NOMO-1 (cell line): Measurements from ENCODE around the gene RASIP1.
"Not testable (repeated sequence)": the region's sequence is repeated elsewhere in the genome, so short reads cannot be mapped to it uniquely, and the experiment has no call there.

Source experiments
- DNase-seq, 2 experiments: peaks; one replicate each; lab custom pipeline; 2025; ENCODE audit not compliant: unreplicated experiment in 2 of 2; lab: John Stamatoyannopoulos, UW

The RASIP1 gene

DNA sequence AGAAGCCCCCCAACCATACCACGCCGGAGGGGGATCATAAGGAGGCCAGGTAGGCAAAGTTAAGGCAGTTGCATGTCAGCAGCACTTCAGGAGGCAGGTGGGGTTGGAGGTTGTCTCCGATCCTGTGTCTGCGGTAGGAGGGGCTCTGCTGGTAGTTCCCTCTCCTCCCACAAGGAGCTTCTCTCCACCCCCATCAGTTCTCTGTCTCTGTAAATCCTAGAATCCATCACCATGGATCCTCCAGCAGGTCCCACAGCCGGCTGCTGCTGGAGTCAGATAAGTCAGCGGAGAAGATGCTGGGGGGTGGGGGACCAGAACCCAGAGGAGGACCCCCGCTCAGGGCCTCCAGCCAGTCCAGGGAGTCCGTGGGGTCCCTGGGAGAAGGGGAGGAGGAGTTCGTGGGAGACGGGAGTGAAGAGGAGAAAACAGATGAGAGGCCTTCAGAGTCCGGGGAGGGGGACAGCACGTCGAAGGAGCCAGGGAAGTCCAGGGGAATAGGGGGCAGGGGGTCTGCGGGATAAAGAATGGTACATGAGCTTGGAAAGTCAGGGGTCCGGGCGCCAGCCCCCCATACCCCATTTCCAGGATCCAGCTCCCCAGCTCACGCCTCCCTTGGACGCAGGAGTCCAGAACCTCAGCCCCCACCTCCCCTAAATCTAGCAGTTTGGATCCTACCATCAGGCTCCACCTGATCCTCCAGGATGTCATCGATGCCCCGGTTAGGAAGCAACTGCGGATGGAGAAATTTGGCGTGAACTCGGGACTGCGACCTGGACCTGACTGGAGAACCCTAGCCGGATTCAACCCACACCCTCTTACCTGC, 27.2 kb downstream of the RASIP1 start:
- peak in 1 of 2 experiments; percentile 13 for DNase-seq

- DNase-seq: no peak
These were observed 29.2 kb downstream of the RASIP1 start for GRCh38 chr19:48711106-48711662.

GRCh38 chr19:48708471-48708870, 31.9 kb downstream of the RASIP1 start:
- no peak for DNase-seq

DNA sequence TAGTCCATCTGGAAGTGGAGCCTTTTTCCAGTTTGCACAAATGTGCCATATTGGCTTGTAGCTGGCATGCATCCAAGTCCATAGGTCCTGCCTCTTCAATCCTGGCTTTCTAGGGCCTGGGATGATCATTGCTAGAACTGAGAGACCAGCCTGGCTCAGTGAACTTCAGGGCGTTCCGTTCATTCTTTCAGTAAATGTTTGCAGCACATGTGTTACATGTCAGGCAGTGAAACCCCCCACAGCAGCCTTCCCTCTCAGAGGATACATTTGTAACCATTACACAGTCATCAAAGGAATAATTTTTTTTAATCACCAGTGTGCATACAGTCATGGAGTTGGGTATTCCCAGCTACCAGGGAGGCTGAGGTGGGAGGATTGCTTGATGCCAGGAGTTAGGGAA, 35.0 kb downstream of the RASIP1 start:
- DNase-seq: no peak

DNA sequence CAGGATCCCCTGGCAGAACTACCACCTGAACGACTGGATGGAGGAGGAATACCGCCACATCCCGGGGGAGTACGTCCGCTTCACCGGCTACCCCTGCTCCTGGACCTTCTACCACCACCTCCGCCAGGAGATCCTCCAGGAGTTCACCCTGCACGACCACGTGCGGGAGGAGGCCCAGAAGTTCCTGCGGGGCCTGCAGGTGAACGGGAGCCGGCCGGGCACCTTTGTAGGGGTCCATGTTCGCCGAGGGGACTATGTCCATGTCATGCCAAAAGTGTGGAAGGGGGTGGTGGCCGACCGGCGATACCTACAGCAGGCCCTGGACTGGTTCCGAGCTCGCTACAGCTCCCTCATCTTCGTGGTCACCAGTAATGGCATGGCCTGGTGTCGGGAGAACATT, 37.1 kb downstream of the RASIP1 start:
- DNase-seq: no peak

GRCh38 chr19:48702701-48703100, 37.7 kb downstream of the RASIP1 start:
- DNase-seq: no peak

DNA sequence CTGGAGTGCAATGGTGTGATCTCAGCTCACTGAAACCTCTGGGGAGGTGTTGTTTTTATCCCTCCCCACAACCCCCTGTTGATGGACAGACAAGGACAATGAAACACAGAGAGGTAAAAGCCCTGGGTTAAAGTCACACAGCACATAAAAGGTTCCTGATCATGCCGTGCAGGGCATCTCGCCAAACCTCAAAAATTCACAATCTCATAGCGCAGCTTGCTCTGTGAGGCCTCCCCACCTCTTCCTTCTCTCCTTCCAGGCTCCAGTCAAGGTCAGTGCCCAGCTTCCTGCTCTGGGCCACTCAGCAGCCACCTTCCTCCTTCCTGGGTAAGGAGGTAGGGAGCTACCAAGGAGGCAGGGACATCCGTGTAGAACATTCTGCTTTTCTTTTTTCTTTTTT, 42.4 kb downstream of the RASIP1 start:
- no peak for DNase-seq

GRCh38 chr19:48696353-48697010, 43.9 kb downstream of the RASIP1 start:
- no peak for DNase-seq

- DNase-seq: no peak
These were observed 44.6 kb downstream of the RASIP1 start, which contains the start of gene FUT2 for GRCh38 chr19:48695743-48696352. Gene FUT2, plus strand, starts transcription at chr19:48695971. Its CDS starts 6,986 bp downstream, at chr19:48702957.

DNA sequence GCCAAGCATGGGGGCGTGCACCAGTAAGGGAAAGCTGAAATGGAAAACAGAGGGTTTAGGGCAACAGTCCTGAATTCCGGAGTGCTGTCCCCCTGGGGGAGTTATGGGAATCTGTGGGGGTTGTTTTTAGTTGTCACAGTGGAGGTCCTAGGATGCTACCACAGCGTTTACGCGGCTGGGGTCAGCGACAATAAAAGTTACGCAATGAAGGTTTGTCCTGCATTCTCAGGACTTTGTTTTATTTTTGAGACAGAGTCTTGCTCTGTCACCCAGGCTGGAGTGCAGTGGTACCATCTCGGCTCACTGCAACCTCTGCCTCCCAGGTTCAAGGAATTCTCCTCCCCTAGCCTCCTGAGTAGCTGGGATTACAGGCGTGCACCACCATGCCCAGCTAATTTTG, 46.8 kb downstream of the RASIP1 start:
- DNase-seq: not testable (repeated sequence)

GRCh38 chr19:48689449-48689848, 51.0 kb downstream of the RASIP1 start:
- no peak for DNase-seq

GRCh38 chr19:48687776-48688175, 52.6 kb downstream of the RASIP1 start:
- DNase-seq: no peak

- DNase-seq: not testable (repeated sequence)
These were observed 53.8 kb downstream of the RASIP1 start for GRCh38 chr19:48686637-48687036.

GRCh38 chr19:48686088-48686487, 54.3 kb downstream of the RASIP1 start:
- no peak for DNase-seq

DNA sequence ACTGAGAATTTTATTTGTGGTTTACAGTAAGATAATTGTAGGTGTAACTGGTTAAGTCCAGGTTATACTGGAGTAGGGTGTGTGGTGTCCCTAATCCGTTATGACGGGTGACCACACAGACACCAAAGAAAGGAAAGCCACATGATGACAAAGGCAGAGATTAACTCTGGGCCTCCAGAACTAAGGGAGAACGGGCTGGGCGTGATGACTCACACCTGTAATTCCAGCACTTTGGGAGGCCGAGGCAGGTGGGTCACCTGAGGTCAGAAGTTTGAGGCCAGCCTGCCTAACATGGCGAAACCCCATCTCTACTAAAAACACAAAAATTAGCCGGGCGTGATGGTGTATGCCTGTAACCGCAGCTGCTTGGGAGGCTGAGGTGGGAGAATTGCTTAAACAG, 54.8 kb downstream of the RASIP1 start:
- DNase-seq: no peak

DNA sequence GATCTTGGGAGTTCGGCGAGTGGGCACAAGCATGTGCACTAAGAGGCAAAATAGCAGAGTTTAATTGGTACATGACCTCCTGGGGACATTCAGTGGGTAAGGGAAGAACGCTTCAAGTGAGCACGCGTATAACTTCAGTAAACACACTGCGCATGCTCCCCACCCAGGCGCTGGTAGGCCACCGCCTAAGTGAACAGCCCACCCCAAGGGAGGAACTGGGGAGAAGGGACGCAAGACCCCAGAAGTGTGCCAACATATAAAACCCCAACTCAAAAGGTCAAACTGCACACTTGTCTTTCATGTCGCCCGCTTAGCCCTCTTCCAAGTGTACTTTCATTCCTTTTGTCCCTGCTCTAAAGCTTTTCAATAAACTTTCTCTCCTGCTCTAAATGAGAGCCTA, 57.1 kb downstream of the RASIP1 start:
- DNase-seq: no peak

DNA sequence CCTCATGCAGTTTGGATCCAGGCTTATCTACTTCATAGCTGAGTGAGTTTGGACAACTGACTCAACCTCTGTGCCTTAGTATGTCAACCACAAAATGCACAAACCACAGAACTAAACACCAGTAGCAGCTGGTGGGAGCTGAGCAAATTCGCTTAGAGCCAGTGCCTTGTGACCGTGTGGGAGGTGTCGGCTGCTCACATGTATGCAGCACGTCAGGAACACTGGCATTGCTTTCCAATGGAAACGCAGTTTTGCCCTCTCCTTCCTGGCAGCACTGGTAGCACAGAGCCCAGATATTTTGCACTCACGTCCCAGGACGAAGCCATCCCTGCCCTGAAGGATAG, 59.3 kb downstream of the RASIP1 start:
- DNase-seq: no peak

- no peak for DNase-seq
These were observed 59.8 kb downstream of the RASIP1 start for GRCh38 chr19:48680436-48681126.

DNA sequence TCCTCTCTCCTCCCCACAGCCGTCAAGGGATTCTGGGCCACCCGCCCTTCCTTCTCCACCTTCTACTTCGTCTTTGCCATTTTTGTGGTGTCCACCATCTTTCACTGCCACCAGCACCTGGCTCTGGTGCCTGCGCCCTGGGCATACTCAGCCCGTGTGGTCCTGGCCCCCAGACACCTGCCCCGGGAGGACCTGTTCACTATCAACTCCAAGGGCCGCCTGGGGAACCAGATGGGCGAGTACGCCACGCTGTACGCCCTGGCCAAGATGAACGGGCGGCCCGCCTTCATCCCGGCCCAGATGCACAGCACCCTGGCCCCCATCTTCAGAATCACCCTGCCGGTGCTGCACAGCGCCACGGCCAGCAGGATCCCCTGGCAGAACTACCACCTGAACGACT, 60.4 kb downstream of the RASIP1 start:
- DNase-seq: not testable (repeated sequence)

DNA sequence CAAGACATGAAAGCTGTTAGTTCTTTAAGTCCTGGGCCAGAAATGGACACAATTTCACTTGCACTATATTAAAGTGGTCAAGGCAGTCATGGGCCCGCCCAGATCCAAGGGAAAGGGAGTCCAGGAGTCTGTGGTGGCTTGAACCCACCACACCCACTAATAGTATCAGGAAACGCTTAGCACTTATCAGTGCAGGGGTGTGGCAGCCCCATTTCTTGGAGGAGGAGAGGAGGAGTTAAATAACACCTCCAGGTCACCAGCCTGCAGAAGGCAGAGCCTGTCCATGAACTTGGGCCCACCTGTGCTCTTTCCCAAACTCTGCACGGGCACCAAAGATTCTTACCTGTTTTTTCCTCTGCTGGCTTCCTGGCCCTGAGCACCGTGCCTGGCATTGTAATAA, 62.2 kb downstream of the RASIP1 start:
- DNase-seq: no peak

DNA sequence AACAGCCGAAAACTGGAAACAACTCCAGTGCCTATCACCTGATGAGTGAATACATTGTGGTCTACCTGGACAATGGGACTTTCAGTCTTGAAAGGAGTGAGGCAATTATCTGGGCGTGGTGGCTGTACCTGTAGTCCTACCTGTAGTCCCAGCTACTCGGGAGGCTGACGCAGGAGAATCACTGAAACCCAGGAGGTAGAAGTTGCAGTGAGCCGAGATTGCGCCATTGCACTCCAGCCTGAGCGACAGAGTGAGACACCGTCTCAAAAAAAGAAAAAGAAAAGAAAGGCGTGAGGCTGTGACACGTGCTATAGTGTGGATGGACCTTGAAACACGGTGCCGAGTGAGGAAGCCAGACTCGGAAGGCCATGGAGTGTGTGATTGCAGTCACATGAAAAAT, 63.5 kb downstream of the RASIP1 start:
- DNase-seq: no peak
